COR-L47 (cell line): ENCODE results near the gene TTC39C.

Experiments used
- DNase-seq: peaks from one replicate; lab custom pipeline; 2025; lab: John Stamatoyannopoulos, UW

The TTC39C gene

DNA sequence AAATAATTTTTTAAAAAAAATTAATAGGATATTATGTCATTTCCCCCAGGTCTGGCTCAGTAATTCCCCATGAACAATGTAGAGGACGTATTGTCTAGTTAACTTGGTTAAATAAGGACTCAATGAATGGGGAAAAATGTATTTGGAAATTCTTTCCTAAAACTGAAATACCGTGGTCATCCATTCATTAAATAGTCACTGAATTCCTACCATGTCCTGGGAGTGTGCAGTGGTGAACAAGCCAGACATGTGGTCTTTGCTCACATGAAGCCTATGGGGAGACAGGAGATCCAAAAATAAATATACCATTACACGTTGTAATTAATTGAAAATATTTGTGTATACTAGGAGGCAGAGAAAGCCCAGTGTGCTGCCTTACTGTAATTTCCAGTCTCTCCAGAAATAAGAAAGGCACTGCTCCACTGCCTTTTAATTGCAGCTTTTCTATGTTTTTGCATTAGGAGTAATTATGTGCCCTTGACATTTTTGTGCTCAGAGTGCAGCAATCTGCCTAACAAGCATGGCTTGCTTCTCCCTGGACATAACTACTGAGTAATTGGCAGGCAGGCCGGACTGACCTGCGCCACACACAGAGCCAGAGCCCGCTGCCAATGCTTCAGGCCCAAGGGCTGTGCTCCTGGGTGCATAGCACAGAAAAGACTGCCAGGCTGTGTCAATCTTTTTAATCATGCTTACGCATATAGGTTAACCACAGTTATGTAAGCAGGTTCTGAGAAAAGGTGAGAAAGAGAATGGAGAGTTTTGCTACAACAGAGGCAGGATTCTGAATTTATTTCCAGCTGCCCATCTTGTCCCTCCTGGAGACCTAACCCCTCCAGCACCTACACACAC lies 22.2 kb upstream of the TTC39C start:
- peak; percentile 60 for DNase-seq

DNA sequence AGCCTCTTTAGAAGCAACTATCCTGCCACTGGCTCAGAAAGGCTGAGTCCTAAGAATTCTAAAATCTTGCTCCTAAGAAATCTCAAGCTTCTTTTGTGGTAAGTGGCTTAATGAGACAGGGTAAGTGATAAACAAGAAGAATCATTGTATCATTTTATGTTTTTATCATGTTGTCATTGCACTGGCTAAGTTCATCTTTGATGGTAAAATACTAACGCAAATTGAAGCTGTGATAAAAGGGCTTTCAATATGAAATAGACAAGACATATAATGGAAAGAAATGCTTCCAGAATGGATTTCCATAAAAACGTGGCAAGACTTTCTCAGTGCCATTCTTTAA lies 21.6 kb upstream of the TTC39C start:
- DNase-seq: no peak

- peak; percentile 100 for DNase-seq
Observed at GRCh38 chr18:23994361-23994902, 20.1 kb upstream of the TTC39C start.

DNA sequence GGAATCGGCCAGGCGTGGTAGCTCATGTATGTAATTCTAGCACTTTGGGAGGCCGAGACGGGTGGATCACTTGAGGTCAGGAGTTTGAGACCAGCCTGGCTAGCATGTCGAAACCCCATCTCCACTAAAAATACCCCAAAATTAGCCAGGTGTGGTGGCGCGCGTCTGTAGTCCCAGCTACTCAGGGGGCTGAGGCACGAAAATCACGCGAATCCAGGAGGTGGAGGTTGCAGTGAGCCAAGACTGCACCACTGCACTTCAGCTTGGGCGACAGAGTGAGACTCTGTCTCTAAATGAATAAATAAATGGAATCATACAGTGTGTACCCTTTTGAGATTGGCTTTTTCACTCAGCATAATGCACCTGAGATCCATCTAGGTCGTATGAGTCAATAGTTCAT lies 19.4 kb upstream of the TTC39C start:
- DNase-seq: no peak

DNA sequence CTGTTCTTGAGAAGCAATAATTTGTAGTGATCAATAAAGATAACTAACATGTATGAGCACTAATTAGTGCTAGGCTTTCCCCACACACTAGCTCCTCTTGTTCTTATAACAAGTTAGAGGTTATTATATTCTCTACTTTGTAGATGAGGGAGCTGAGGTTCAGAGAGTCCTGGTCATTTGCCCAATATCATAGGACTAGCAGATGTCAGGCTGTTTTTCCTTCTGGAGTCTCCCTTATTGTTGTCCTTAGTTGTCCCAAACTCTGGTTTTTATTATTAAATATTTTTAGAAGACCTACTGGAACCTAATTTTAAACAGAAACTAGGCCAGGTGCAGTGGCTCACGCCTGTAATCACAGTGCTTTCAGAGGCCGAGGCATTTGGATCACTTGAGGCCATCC lies 16.5 kb upstream of the TTC39C start:
- no peak for DNase-seq

- peak; percentile 99 for DNase-seq
Observed at GRCh38 chr18:23998820-23999219, 15.7 kb upstream of the TTC39C start.

- DNase-seq: no peak
Observed at GRCh38 chr18:24000613-24001490, 13.7 kb upstream of the TTC39C start.

DNA sequence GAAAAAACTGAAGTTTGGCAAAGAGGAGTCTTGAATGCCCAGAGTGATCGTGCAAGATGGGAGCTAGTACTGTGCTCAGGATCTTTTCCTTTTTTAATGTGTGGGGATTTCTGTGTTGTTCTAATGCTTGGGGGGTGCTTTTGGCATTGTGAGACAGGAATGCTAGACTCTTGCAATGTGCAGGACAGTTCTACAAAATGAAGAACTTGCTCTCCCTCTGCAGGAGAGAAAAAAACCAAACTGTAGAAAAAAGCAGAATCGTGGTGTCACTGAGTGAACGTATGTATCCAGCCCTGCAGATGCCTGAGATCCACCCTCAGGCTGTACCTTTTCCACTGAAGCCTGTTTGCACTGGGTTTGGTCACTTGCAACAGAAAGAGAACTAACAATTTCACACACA lies 12.1 kb upstream of the TTC39C start:
- no peak for DNase-seq

DNA sequence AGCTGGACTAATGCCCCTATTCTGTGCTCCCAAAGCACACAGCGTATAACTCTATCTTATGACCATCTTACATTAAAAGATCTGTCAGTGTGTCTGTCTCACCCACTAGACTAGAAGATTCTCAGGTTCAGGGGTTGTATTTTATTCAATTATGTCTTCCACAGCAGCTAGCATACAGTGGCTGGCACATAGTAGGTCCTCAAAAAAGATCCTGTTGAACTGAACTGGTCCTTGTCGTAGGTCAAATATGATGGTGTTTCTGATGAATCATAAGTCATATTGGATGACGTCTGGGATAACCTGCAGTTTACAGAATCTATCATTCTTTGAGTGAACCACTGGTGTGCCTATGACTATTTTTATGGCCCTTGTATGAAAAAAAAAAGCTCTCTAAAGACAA lies 11.3 kb upstream of the TTC39C start:
- no peak for DNase-seq

DNA sequence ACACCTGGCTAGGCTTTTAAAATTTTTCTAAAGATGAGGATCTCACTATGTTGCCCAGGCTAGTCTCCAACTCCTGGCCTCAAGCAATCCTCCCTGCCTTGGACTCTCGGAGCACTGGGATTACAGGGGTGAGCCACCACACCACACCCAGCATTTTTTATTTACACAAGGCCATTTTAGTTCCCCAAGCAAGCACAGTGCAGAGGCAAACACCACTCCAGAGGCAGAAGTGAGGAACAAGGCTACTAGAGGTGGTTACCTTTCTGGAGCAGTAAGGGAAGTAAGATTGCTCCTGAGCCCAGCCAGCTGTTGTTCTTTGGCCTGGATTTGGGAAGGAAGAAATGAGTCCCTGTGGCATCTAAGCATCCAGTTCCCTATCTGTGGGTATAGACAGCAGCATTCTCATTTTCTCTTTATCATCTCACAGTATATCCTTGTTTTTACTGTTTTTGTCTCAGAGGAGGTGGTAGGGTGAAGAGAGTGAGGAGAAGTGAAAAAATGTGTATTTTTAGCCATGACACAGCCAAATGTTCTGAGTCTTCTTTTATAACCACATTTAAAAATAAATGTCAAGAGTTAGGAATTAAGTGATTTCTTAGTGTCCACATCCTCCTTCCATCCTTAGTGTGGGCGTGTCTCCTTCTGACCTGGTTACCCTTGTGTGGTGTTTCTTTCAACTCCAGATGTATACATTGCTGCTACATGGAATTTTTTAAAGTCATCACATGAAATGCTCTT lies 10.5 kb upstream of the TTC39C start:
- no peak for DNase-seq

DNA sequence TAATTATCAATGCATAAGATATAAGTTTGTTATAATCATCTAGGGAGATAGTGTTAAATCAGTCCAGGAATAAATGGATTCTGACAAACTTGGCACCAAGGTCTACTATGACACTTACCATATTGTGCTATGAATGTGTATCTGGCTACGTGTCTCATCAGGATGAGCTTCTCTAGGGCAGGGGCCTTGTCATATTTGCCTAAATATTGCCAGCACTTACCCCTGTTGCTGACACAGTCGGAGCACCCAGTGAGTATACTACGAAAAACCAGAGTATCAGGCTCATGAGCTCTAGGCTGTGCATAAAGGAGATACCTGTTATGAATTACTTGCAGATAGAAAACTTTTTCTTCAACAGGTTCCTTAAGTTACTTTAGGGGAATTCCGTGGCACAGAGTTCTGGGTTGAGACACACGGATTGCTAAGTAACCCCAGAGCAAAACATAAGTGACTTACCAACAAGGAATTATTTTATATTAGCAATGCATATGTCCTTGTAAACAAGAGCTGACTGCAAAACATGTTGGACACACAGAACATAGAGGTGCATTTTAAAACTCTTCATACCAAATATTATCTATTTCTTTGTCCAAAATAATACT lies 7.7 kb upstream of the TTC39C start:
- no peak for DNase-seq

DNA sequence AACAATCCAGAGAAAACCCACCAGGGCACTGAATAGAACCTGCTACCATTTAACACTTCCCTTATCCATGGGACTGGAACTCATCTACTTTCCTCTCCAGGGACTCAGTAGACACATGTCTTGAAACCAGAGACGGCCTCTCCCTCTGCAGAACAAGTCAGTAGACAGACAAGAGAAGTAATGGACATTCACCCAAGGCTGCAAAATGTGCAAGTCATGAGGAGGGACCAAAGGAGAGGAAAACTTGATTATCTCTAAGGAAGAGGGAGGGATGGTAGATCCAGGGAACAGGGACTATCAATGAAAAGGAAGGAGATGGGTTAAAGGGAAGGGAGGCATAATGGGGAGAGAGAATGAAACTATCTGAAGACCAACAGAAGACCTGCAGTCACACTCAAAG lies 5.3 kb upstream of the TTC39C start:
- no peak for DNase-seq

GRCh38 chr18:24009651-24010333 lies 4.8 kb upstream of the TTC39C start:
- peak; percentile 65 for DNase-seq

DNA sequence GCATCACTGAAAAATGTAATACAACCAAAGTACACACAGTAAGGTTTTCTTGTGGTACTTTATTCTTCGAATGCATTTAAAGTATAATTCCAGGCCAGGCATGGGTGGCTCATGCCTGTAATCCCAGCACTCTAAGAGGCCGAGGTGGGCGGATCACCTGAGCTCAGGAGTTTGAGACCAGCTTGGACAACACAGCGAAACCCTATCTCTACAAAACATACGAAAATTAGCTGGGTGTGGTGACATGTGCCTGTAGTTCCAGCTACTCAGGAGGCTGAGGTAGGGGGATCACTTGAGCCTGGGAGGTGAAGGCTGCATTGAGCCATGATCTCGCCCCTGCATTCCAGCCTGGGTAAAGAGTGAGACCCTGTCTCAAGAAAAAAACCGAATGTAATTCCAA lies 3.9 kb upstream of the TTC39C start:
- DNase-seq: no peak

DNA sequence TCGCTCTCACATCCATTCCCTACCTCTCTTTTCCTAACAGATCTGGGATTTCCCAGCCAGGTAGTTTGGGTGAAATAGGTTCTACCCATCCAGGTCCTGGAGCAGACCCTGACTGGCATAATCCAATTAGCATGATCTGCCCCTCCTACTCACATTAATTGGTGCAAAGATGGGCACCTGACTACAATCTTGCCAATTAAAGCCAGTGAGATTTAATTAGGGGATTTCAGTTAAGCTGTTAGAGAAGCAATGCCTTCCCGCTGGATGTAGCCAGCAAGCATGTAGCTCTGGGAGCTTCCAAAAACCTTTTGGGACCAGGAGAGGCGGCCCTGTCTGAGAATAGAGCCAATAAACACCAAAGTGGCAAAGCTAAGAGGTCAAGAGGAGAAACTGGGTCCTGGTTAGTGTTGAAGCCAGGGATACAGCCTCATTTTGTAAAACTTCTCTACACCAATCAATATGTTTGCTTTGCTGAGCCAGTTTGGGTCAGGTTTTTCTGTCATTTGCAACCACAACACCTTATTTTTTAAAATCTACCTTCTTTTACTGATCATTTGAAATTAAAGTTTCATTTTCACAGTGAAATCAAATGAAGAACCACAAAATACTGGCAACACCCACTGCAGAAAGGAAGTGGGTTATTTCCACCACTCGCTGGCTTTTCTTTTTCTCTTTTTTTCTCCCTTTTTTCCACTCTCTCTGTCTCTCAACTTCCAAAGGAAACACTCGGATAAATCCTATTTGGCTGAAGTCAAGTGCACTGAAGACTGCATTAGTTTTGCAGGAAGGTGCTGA lies 3.2 kb upstream of the TTC39C start:
- no peak for DNase-seq

GRCh38 chr18:24013051-24013450 lies 1.5 kb upstream of the TTC39C start:
- no peak for DNase-seq

- peak; percentile 60 for DNase-seq
Observed at GRCh38 chr18:24014986-24015638, 558 bp downstream of the TTC39C start.

- DNase-seq: no peak
Observed at GRCh38 chr18:24015639-24016631, 1.4 kb downstream of the TTC39C start.

GRCh38 chr18:24016643-24017042 lies 2.1 kb downstream of the TTC39C start:
- DNase-seq: peak; percentile 57
